Neural crest cell (in vitro differentiated cells): Measurements from ENCODE around the gene TSFM. TPM values are rescaled to one million over a fixed set of nuclear protein-coding genes. Genes with fewer than 3 reads are reported as not detected.
"Not testable (repeated sequence)": the region's sequence is repeated elsewhere in the genome, so short reads cannot be mapped to it uniquely, and the experiment has no call there.

Experiments used
- DNase-seq: peaks from one replicate; pipeline ENCODE4 v3.0.0; 2021; ENCODE audit warnings: low read depth, mixed read lengths, low spot score
- H3K27ac Mint-ChIP-seq: one replicate; pipeline ENCODE4 v1.8.0; 2021; ENCODE audit warnings: mild to moderate bottlenecking, mixed read lengths; ENCODE audit not compliant: unreplicated experiment
- H3K27me3 Mint-ChIP-seq: 2 replicates; pipeline ENCODE4 v1.8.0; 2021; ENCODE audit warnings: low read depth, mild to moderate bottlenecking, mixed read lengths
- H3K36me3 Mint-ChIP-seq: 2 replicates; pipeline ENCODE4 v1.8.0; 2021; ENCODE audit warnings: low read depth, mild to moderate bottlenecking, mixed read lengths
- H3K4me1 Mint-ChIP-seq: 2 replicates; pipeline ENCODE4 v1.8.0; 2021; ENCODE audit warnings: mixed read lengths
- H3K4me3 Mint-ChIP-seq: one replicate; pipeline ENCODE4 v1.8.0; 2021; ENCODE audit warnings: mild to moderate bottlenecking, mixed read lengths
- H3K9me3 Mint-ChIP-seq: 2 replicates; pipeline ENCODE4 v1.8.0; 2021; ENCODE audit warnings: mixed read lengths
- total RNA-seq: library from RNA; stranded (reverse); gene quantifications from 2 replicates; pipeline ENCODE4 v1.2.1, GENCODE V29; 2021
- TF ChIP-seq, protein P1 (sequence below): fragments of 200-600 bp; sonication (generic); conservative IDR thresholded peaks from 2 replicates; pipeline ENCODE4 v1.5.0; 2021; ENCODE audit warnings: antibody characterized with exemption, mild to moderate bottlenecking

TSFM gene
- total RNA-seq, 1 donor from 2014 or later: 32.3 TPM

GRCh38 chr12:57817261-57817989, 34.8 kb downstream of the TSFM start:
- Mint-ChIP-seq H3K9me3 (no peaks in the 10 kb centered on the region), H3K27me3 (no peaks in the 10 kb centered on the region), H3K36me3 (no peaks in the 10 kb centered on the region), H3K4me1 (no peaks in the 10 kb centered on the region), H3K27ac (no peak overlapping the region), H3K4me3 (no peak overlapping the region)
- TF ChIP-seq, protein P1, sequence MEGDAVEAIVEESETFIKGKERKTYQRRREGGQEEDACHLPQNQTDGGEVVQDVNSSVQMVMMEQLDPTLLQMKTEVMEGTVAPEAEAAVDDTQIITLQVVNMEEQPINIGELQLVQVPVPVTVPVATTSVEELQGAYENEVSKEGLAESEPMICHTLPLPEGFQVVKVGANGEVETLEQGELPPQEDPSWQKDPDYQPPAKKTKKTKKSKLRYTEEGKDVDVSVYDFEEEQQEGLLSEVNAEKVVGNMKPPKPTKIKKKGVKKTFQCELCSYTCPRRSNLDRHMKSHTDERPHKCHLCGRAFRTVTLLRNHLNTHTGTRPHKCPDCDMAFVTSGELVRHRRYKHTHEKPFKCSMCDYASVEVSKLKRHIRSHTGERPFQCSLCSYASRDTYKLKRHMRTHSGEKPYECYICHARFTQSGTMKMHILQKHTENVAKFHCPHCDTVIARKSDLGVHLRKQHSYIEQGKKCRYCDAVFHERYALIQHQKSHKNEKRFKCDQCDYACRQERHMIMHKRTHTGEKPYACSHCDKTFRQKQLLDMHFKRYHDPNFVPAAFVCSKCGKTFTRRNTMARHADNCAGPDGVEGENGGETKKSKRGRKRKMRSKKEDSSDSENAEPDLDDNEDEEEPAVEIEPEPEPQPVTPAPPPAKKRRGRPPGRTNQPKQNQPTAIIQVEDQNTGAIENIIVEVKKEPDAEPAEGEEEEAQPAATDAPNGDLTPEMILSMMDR: no peak
- no peak for DNase-seq

DNA sequence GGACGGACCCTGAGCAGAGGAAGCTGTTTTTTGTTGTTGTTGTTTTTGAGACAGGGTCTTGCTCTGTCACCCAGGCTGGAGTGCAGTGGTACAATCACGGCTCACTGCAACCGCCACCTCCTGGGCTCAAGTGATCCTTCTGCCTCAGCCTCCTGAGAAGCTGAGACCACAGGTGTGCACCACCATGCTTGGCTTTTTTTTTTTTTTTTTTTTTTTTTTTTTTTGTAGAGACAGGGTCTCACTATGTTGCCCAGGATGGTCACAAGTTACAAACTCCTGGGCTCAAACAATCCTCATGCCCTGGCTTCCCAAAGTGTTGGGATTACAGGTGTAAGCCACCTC, 35.4 kb downstream of the TSFM start:
- not testable (repeated sequence) for DNase-seq, H3K27ac Mint-ChIP-seq, H3K4me3 Mint-ChIP-seq, H3K9me3 Mint-ChIP-seq, H3K27me3 Mint-ChIP-seq, H3K36me3 Mint-ChIP-seq, H3K4me1 Mint-ChIP-seq

DNA sequence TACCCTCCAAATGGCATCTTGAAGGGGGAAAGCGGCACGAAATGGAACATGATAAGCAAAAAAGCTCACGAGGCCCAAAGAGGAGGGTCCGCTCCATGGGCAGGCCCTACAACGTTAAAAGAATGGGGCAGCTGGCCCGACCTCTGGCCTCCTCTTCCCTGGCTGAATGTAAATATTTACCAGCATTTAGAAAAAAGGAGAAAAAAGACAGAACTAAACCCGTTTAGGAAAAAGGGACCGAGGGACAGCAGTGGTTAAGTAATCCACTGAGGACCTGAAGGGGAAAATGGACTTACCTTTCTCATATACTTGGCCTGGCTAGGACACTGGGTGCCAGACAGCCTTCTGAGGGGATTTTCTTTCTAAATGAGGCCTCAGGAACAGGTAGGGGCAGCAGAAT, 37.5 kb downstream of the TSFM start:
- not testable (repeated sequence) for H3K9me3 Mint-ChIP-seq, H3K27me3 Mint-ChIP-seq, H3K27ac Mint-ChIP-seq, H3K36me3 Mint-ChIP-seq, H3K4me1 Mint-ChIP-seq, DNase-seq, H3K4me3 Mint-ChIP-seq

GRCh38 chr12:57821015-57821414, 38.4 kb downstream of the TSFM start:
- H3K27ac Mint-ChIP-seq, H3K36me3 Mint-ChIP-seq, H3K27me3 Mint-ChIP-seq, H3K9me3 Mint-ChIP-seq, DNase-seq, H3K4me1 Mint-ChIP-seq, H3K4me3 Mint-ChIP-seq: not testable (repeated sequence)

DNA sequence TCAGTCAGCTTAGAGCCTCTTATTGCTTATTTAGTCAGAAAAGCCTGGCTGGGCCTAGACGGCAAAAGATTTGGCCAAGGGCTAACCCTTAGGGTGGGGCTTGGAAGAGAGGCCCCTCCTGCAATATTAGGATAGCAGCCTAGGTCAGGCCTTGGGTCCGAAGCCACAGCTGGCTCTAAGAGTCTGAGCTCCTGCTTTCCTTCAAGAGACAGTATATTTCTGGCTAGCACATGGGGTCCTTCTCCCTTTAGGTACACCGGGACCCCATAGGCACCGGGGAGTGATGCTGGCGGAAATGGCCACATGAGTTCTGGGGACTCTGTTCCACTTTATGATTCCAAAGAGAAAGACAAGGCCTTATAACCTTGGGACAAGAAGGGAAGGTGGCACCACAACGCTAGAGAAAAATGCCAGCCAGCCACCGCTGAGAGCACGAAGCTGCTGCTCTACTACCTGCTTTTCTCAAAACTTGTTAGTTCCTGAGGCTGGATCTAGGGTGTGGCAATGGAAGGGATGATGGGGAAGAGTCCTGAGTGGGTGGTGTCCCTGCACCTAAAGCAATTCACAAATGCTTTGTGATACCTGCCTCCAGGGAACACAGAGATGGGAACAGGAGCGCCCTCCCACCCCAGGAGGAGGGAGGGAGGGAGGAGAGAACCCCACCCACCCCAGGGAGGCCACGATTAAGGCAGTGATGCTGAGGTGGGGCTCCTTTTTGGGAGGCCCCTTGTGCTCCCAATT, 39.1 kb downstream of the TSFM start:
- Mint-ChIP-seq H3K9me3 (no peaks in the 10 kb centered on the region), H3K4me1 (no peaks in the 10 kb centered on the region), H3K36me3 (peaks cover 7% of the 10 kb centered on the region), H3K27me3 (no peaks in the 10 kb centered on the region), H3K4me3 (no peak overlapping the region), H3K27ac (no peak overlapping the region)
- TF ChIP-seq, protein P1: no peak
- DNase-seq: no peak

GRCh38 chr12:57822392-57823130, 40.0 kb downstream of the TSFM start:
- no peak for DNase-seq
- Mint-ChIP-seq H3K27me3 (no peaks in the 10 kb centered on the region), H3K27ac (no peak overlapping the region), H3K4me3 (no peak overlapping the region), H3K9me3 (no peaks in the 10 kb centered on the region), H3K36me3 (peaks cover 10% of the 10 kb centered on the region), H3K4me1 (no peaks in the 10 kb centered on the region)
- TF ChIP-seq, protein P1: no peak
